Measurements from ENCODE around the gene BBS5.

GRCh38 chr2:169495310-169495928 lies 16.1 kb downstream of the BBS5 start:
- TF ChIP-seq REST (IDR thresholded peaks at IDR 0.05; ENCODE audit: insufficient read depth in 1 of 2, low read depth in 2 of 2, low read length in 2 of 2), result no peak
- no peak for TF ChIP-seq POLR2AphosphoS5 (IDR thresholded peaks at IDR 0.05; ENCODE audit: low read depth, low read length)
